Esophagus muscularis mucosa (tissue), 3 donors: ENCODE results near the gene PAAF1.

Experiments
- CTCF ChIP-seq, 3 experiments: fragments of 200-600 bp in 2 of 3; fragments of 450-650 bp in 1 of 3; sonication (generic) in 2 of 3; IDR thresholded peaks; one replicate each; pipeline ENCODE4 v1.5.1; 2017 to 2019; ENCODE audit warnings: antibody characterized with exemption in 3 of 3, mild to moderate bottlenecking in 2 of 3, moderate library complexity in 1 of 3
- POLR2A ChIP-seq: fragments of 450-650 bp; IDR thresholded peaks from one replicate; pipeline ENCODE4 v1.6.1; 2017; ENCODE audit warnings: antibody characterized with exemption, moderate library complexity, mild to moderate bottlenecking, low read depth

GRCh38 chr11:73946798-73947458 lies 70.1 kb downstream of the PAAF1 start:
- no peak for TF ChIP-seq CTCF (IDR thresholded peaks at IDR 0.05)
- no peak for TF ChIP-seq POLR2A
